Right lobe of liver (tissue), 6 donors: Measurements from ENCODE around the gene KRTAP10-12. TPM values are rescaled to one million over a fixed set of nuclear protein-coding genes. Genes with fewer than 3 reads are reported as not detected.

Experiments used
- ATAC-seq, 4 donors: fragments of 200-7000 bp; cut with Tn5 transposase; one replicate each; pipeline ENCODE4 v1.9.1; 2020; ENCODE audit warnings: mild to moderate bottlenecking in 4 of 4, moderate library complexity in 4 of 4
- DNase-seq, 3 donors: peaks; one replicate each; pipeline ENCODE4 v3.0.0-alpha.2; 2020
- H3K27ac ChIP-seq, 3 donors: fragments of 200-600 bp; one replicate each; pipeline ENCODE4 v1.8.0; 2022
- H3K27me3 ChIP-seq, 2 donors: fragments of 200-600 bp; one replicate each; pipeline ENCODE4 v1.8.0; 2022
- H3K36me3 ChIP-seq, 4 donors: fragments of 200-600 bp; sonication (generic) in 1 of 4; one replicate each; pipeline versions ENCODE4 v1.5.1 to v1.8.0; 2017 to 2022; ENCODE audit warnings: control low read depth in 1 of 4
- H3K4me1 ChIP-seq, 4 donors: fragments of 200-600 bp; sonication (generic) in 1 of 4; one replicate each; pipeline versions ENCODE4 v1.5.1 to v1.8.0; 2017 to 2022; ENCODE audit warnings: control low read depth in 1 of 4
- H3K4me3 ChIP-seq, 3 donors: fragments of 200-600 bp; one replicate each; pipeline ENCODE4 v1.8.0; 2022
- H3K9me3 ChIP-seq, 4 donors: fragments of 200-600 bp; sonication (generic) in 1 of 4; one replicate each; pipeline versions ENCODE4 v1.5.1 to v1.8.0; 2017 to 2022; ENCODE audit warnings: control low read depth in 1 of 4
- CTCF ChIP-seq, 4 donors: fragments of 200-600 bp in 3 of 4; fragments of 450-650 bp in 1 of 4; IDR thresholded peaks; one replicate each; pipeline versions ENCODE4 v1.5.1 to v1.8.0; 2016 to 2022; ENCODE audit warnings: antibody characterized with exemption in 4 of 4, mild to moderate bottlenecking in 2 of 4
- POLR2A ChIP-seq: fragments of 450-650 bp; IDR thresholded peaks from one replicate; pipeline ENCODE4 v1.6.1; 2017; ENCODE audit warnings: antibody characterized with exemption, mild to moderate bottlenecking
- WGBS: methylation state at CpG from one replicate; pipeline ENCODE4 v1.1.6; 2018; ENCODE audit warnings: low coverage, low lambda C conversion rate; ENCODE audit not compliant: insufficient coverage; ENCODE audit errors: missing lambda C conversion rate; 5-methylcytosine and 5-hydroxymethylcytosine counted together
- intact Hi-C, 2 donors: fragments of 100-400 bp; cut with DNase I; formaldehyde crosslinking; loops; one replicate each; pipeline versions ENCODE4 v1.11.2 to v1.14.1; 2022
- total RNA-seq, 6 experiments: library from RNA; depleted of rRNA in 2 of 6; stranded (reverse); fragments of >200 nt in 2 of 6; fragmentation: NEBNext Ultra II Directional in 3 of 6; extraction: Animal tissue kit (Norgen Biotek cat#: 25700) in 3 of 6; gene quantifications; one replicate each; pipeline versions ENCODE4 v1.1.0 to v1.2.4, GENCODE V29; 2016 to 2023
- donor health status: DM: no; HTN: yes; CAD: no.
- donor health status: DM: no; HTN: no; CAD: no.
- donor health status: DM: no; HTN: no; CAD: no.
- donor health status: DM: no; HTN: yes; CAD: no.
- donor health status: DM: no; HTN: yes; CAD: no.

Gene KRTAP10-12
- total RNA-seq, 6 experiments from 2014 or later = not detected

- intact Hi-C loops = no loop called here
- 60% methylated on average over 3 of the region's 6 CpGs for WGBS
- Histone ChIP-seq H3K36me3 (no peaks in the 10 kb centered on the region), H3K27ac (no peak overlapping the region), H3K9me3 (peaks cover 0 to 5% (median 0%) of the 10 kb centered on the region in 4 donors), H3K27me3 (no peaks in the 10 kb centered on the region), H3K4me1 (no peaks in the 10 kb centered on the region), H3K4me3 (no peak overlapping the region)
- TF ChIP-seq POLR2A = no peak
- no peak for TF ChIP-seq CTCF (IDR thresholded peaks at IDR 0.05)
- ATAC-seq (no peak), DNase-seq (peak in 2 of 3 donors; percentile 5 to 30)
Observed at GRCh38 chr21:44735821-44736220, 38.8 kb downstream of the KRTAP10-12 start.

- Histone ChIP-seq H3K36me3 (no peaks in the 10 kb centered on the region), H3K4me1 (no peaks in the 10 kb centered on the region), H3K27ac (no peak overlapping the region), H3K4me3 (no peak overlapping the region), H3K27me3 (no peaks in the 10 kb centered on the region), H3K9me3 (peaks cover 0 to 5% (median 0%) of the 10 kb centered on the region in 4 donors)
- 73% methylated on average over 5 of the region's 8 CpGs for WGBS
- DNase-seq = peak; percentile 28 to 89 (median 56)
- no peak for TF ChIP-seq POLR2A
- TF ChIP-seq CTCF (IDR thresholded peaks at IDR 0.05) = no peak
- intact Hi-C loops = no loop called here
- ATAC-seq = peak in 3 of 4 donors; percentile 69 to 94 (median 78)
Observed at GRCh38 chr21:44736291-44737004, 39.5 kb downstream of the KRTAP10-12 start.

GRCh38 chr21:44737706-44738354, 40.9 kb downstream of the KRTAP10-12 start:
- no peaks in the 10 kb centered on the region for H3K36me3 ChIP-seq
- no peak for TF ChIP-seq POLR2A
- no peak for TF ChIP-seq CTCF (IDR thresholded peaks at IDR 0.05)
- WGBS = 60% methylated on average over 3 of the region's 3 CpGs
- no peak overlapping the region for H3K4me3 ChIP-seq
- no peak overlapping the region for H3K27ac ChIP-seq
- H3K9me3 ChIP-seq = peaks cover 0 to 5% (median 0%) of the 10 kb centered on the region in 4 donors
- ATAC-seq (no peak), DNase-seq (no peak)
- no peaks in the 10 kb centered on the region for H3K27me3 ChIP-seq
- intact Hi-C loops = no loop called here
- no peaks in the 10 kb centered on the region for H3K4me1 ChIP-seq

- no peak for TF ChIP-seq POLR2A
- TF ChIP-seq CTCF (IDR thresholded peaks at IDR 0.05) = no peak
- no peaks in the 10 kb centered on the region for H3K27me3 ChIP-seq
- 86% methylated on average over 2 of the region's 3 CpGs for WGBS
- H3K4me3 ChIP-seq = no peak overlapping the region
- ATAC-seq (no peak), DNase-seq (peak in 1 of 3 donors; percentile 20)
- peaks cover 0 to 5% (median 0%) of the 10 kb centered on the region in 4 donors for H3K9me3 ChIP-seq
- intact Hi-C loops = no loop called here
- no peaks in the 10 kb centered on the region for H3K4me1 ChIP-seq
- H3K27ac ChIP-seq = no peak overlapping the region
- H3K36me3 ChIP-seq = no peaks in the 10 kb centered on the region
Observed at GRCh38 chr21:44738621-44739020, 41.6 kb downstream of the KRTAP10-12 start.
